K562 (cell line): ENCODE measurements around the gene PDE2A. TPM values are rescaled to one million over a fixed set of nuclear protein-coding genes. Genes with fewer than 3 reads are reported as not detected.

Experiments
- AFF4 ChIP-seq: sonication (generic); formaldehyde crosslinking; IDR thresholded peaks from 2 replicates; pipeline ENCODE4 v1.8.0; 2023; ENCODE audit warnings: mild to moderate bottlenecking, missing genetic modification reagents
- CBFA2T3 ChIP-seq: fragments of 450-650 bp; IDR thresholded peaks from 2 replicates; pipeline ENCODE4 v1.6.1; 2017
- CHCHD3 ChIP-seq: fragments of 250-450 bp; sonication (Bioruptor Pico); IDR thresholded peaks from 2 replicates; pipeline ENCODE4 v2.1.2; 2022; ENCODE audit warnings: mild to moderate bottlenecking
- COPS2 ChIP-seq: fragments of 450-650 bp; conservative IDR thresholded peaks from 2 replicates; pipeline ENCODE4 v1.6.1; 2016; ENCODE audit warnings: mild to moderate bottlenecking, moderate library complexity
- DLX4 ChIP-seq: fragments of 250-450 bp; sonication (Bioruptor Pico); IDR thresholded peaks from 2 replicates; pipeline ENCODE4 v1.6.1; 2021; ENCODE audit warnings: mild to moderate bottlenecking
- DMBX1 ChIP-seq: fragments of 250-450 bp; sonication (Bioruptor Pico); IDR thresholded peaks from 2 replicates; pipeline ENCODE4 v1.8.0; 2022; ENCODE audit warnings: inconsistent platforms, mild to moderate bottlenecking, moderate library complexity, borderline replicate concordance
- E2F1 ChIP-seq: sonication (generic); formaldehyde crosslinking; IDR thresholded peaks from 2 replicates; pipeline ENCODE4 v1.8.1; 2023; ENCODE audit warnings: mild to moderate bottlenecking, missing genetic modification reagents, moderate library complexity
- HNRNPLL ChIP-seq: fragments of 200-400 bp; formaldehyde crosslinking; IDR thresholded peaks from 2 replicates; pipeline ENCODE4 v1.6.1; 2017; ENCODE audit warnings: low read length, low read depth, mild to moderate bottlenecking; ENCODE audit not compliant: poor library complexity, severe bottlenecking
- KDM5B ChIP-seq: fragments of 200-600 bp; sonication (generic); IDR thresholded peaks from 2 replicates; pipeline ENCODE4 v1.6.1; 2012; ENCODE audit warnings: low read depth, mild to moderate bottlenecking, moderate library complexity, low read length, control low read depth, inconsistent platforms; ENCODE audit not compliant: insufficient replicate concordance
- MBD2 ChIP-seq: sonication (generic); IDR thresholded peaks from 2 replicates; pipeline ENCODE4 v1.6.1; 2016; ENCODE audit warnings: low read depth, borderline replicate concordance
- MTA2 ChIP-seq: fragments of 450-650 bp; IDR thresholded peaks from 2 replicates; pipeline ENCODE4 v1.6.1; 2016; ENCODE audit warnings: low read depth
- NRF1 ChIP-seq, 2 experiments: fragments of 450-650 bp; IDR thresholded peaks in 1 of 2; conservative IDR thresholded peaks in 1 of 2; 2 replicates each; pipeline ENCODE4 v1.6.1; 2014; ENCODE audit warnings: mild to moderate bottlenecking in 2 of 2
- PRMT5 ChIP-seq: sonication (generic); formaldehyde crosslinking; IDR thresholded peaks from 2 replicates; pipeline ENCODE4 v1.5.0; 2020; ENCODE audit warnings: missing genetic modification reagents
- PTTG1 ChIP-seq: fragments of 450-650 bp; IDR thresholded peaks from 2 replicates; pipeline ENCODE4 v1.6.1; 2016; ENCODE audit warnings: low read depth, mild to moderate bottlenecking, missing genetic modification characterization, missing compliant biosample characterization
- SAFB ChIP-seq: fragments of 200-400 bp; formaldehyde crosslinking; IDR thresholded peaks from 2 replicates; pipeline ENCODE4 v1.6.1; 2017; ENCODE audit warnings: low read depth, low read length, borderline replicate concordance
- SRSF7 ChIP-seq: fragments of 200-400 bp; formaldehyde crosslinking; optimal IDR thresholded peaks from 2 replicates; pipeline ENCODE3; 2017; ENCODE audit warnings: mild to moderate bottlenecking, low read depth, low read length
- TCFL5 ChIP-seq: fragments of 250-450 bp; sonication (Bioruptor Pico); conservative IDR thresholded peaks from 2 replicates; pipeline ENCODE4 v1.6.1; 2021; ENCODE audit warnings: mild to moderate bottlenecking, moderate library complexity, matching md5 sums
- THRB ChIP-seq: fragments of 450-650 bp; formaldehyde crosslinking; conservative IDR thresholded peaks from 2 replicates; pipeline ENCODE4 v1.4.0; 2022; ENCODE audit warnings: mild to moderate bottlenecking, missing genetic modification characterization
- ZNF75A ChIP-seq: fragments of 450-650 bp; formaldehyde crosslinking; IDR thresholded peaks from 2 replicates; pipeline ENCODE4 v1.4.0; 2020; ENCODE audit warnings: mild to moderate bottlenecking
- polyA plus RNA-seq, 8 experiments: library from polyadenylated mRNA; depleted of rRNA in 4 of 8; stranded (reverse) in 5 of 8; unstranded in 3 of 8; fragments of >200 nt; fragmentation: Nextera tagmentation in 2 of 8; fragmentation: Illumina TruSeq in 1 of 8; extraction: Ambion mirVana in 2 of 8; extraction: Trizol in 1 of 8; gene quantifications; 2 replicates each; pipeline versions ENCODE4 v1.2.1 to v1.2.3, GENCODE V29; 2011 to 2014; ENCODE audit warnings: inconsistent platforms in 1 of 8, missing spikeins in 1 of 8
- total RNA-seq, 7 experiments: library from RNA; depleted of rRNA in 6 of 7; stranded (reverse); fragments of >200 nt in 6 of 7; fragmentation: Illumina TruSeq in 2 of 7; extraction: Trizol in 2 of 7; gene quantifications; 2 replicates each; pipeline versions ENCODE4 v1.2.1 to v1.2.3, GENCODE V29; 2011 to 2021; ENCODE audit warnings: low replicate concordance in 1 of 7

The PDE2A gene
- total and polyA plus RNA-seq, 9 of the 15 experiments (the other 6 are each of a cell fraction or from before 2014, with no cell fraction given), result 0.07 to 15.2 (median 1.6) TPM; not detected in 1

- TF ChIP-seq MBD2 (no peak), DMBX1 (CRISPR knock-in tag) (no peak), TCFL5 (no peak), ZNF75A (CRISPR knock-in tag) (no peak), THRB (CRISPR knock-in tag) (no peak), CHCHD3 (no peak), HNRNPLL (peak; percentile 21), AFF4 (no peak), DLX4 (CRISPR knock-in tag) (no peak), SAFB (no peak), COPS2 (no peak), E2F1 (CRISPR knock-in tag) (no peak), PRMT5 (CRISPR knock-in tag) (no peak), SRSF7 (no peak), KDM5B (no peak), CBFA2T3 (no peak), NRF1 (conservative IDR thresholded peaks at IDR 0.05 in 1 of 2, IDR thresholded peaks at IDR 0.05 in 1 of 2) (peak; percentile 62 to 69), PTTG1 (tag) (no peak), MTA2 (no peak)
These were observed 31.2 kb downstream of the PDE2A start (continued) for GRCh38 chr11:72642884-72643522.
